Measurements from ENCODE around the gene GGN.

The GGN gene

GRCh38 chr19:38335949-38336637 lies 51.7 kb downstream of the GGN start:
- H3K27ac ChIP-seq: peak overlapping the region; percentile 72
- peaks cover 15% of the 10 kb centered on the region for H3K4me1 ChIP-seq
- no peaks in the 10 kb centered on the region for H4K20me1 ChIP-seq
- no peaks in the 10 kb centered on the region for H3K9me3 ChIP-seq
- peak overlapping the region; percentile 75 for H3K9ac ChIP-seq
- no peak for TF ChIP-seq Cebpa-rat (IDR thresholded peaks at IDR 0.05)
- H3K4me2 ChIP-seq: peak overlapping the region; percentile 94
- no peaks in the 10 kb centered on the region for H3K27me3 ChIP-seq
- H3K4me3 ChIP-seq: peak overlapping the region; percentile 77
- peaks cover 10% of the 10 kb centered on the region for H3K36me3 ChIP-seq

All from BLaER1 (cell line).